SK-N-SH (cell line): Measurements from ENCODE around the gene SMC2. TPM values are rescaled to one million over a fixed set of nuclear protein-coding genes. Genes with fewer than 3 reads are reported as not detected.
A peak's percentile ranks its signal among the peaks of the same experiment; 100 is the strongest.

Experiments used
- CTCF ChIA-PET: fragments of 300-600, 350-600 bp; formaldehyde crosslinking; extraction: SDS; loops from one replicate; lab custom pipeline; 2021; lab: Yijun Ruan, JAX
- POLR2A ChIA-PET: fragments of 350-600 bp; sonication (Branson Sonifier 250); formaldehyde crosslinking; extraction: SDS; loops from one replicate; lab custom pipeline; 2020; ENCODE audit warnings: antibody characterized with exemption, inconsistent platforms; lab: Yijun Ruan, JAX
- DNase-seq: peaks from one replicate; pipeline ENCODE4 v3.0.0; 2012
- H2AFZ ChIP-seq: fragments of 200-600 bp; sonication (generic); 2 replicates; pipeline ENCODE4 v1.8.1; 2016; ENCODE audit warnings: antibody characterized with exemption, mild to moderate bottlenecking, low read depth
- H3F3A ChIP-seq: fragments of 200-600 bp; sonication (generic); replicated peaks from 2 replicates; pipeline ENCODE3; 2016; ENCODE audit warnings: antibody characterized with exemption, mild to moderate bottlenecking; ENCODE audit not compliant: insufficient read depth
- H3K27ac ChIP-seq, 2 experiments: fragments of 200-500 bp in 1 of 2; fragments of 200-600 bp in 1 of 2; sonication (Bioruptor generic) in 1 of 2; sonication (generic), shearing (Covaris generic) in 1 of 2; 2 replicates each; pipeline versions ENCODE4 v1.5.1 to v1.6.1; 2014 to 2016; ENCODE audit warnings: low read depth in 2 of 2, inconsistent platforms in 1 of 2, low read length in 1 of 2, mild to moderate bottlenecking in 1 of 2, mixed read lengths in 1 of 2
- H3K27me3 ChIP-seq: fragments of 200-600 bp; sonication (generic), shearing (Covaris generic); 2 replicates; pipeline ENCODE4 v1.6.1; 2016; ENCODE audit warnings: mixed run types; ENCODE audit not compliant: insufficient read depth
- H3K36me3 ChIP-seq, 2 experiments: fragments of 200-500 bp in 1 of 2; fragments of 200-600 bp in 1 of 2; sonication (Bioruptor generic) in 1 of 2; sonication (generic) in 1 of 2; replicated peaks in 1 of 2; 2 replicates each; pipeline versions ENCODE3 to v1.5.1; 2014 to 2016; ENCODE audit warnings: low read length in 1 of 2, mild to moderate bottlenecking in 1 of 2; ENCODE audit not compliant: insufficient read depth in 2 of 2, control insufficient read depth in 1 of 2
- H3K4me1 ChIP-seq, 2 experiments: fragments of 200-500 bp in 1 of 2; fragments of 200-600 bp in 1 of 2; sonication (Bioruptor generic) in 1 of 2; sonication (generic), shearing (Covaris generic) in 1 of 2; 2 replicates each; pipeline versions ENCODE4 v1.5.1 to v1.6.1; 2014 to 2016; ENCODE audit warnings: low read depth in 1 of 2, low read length in 1 of 2, mixed run types in 1 of 2; ENCODE audit not compliant: insufficient read depth in 2 of 2, control insufficient read depth in 1 of 2
- H3K4me2 ChIP-seq: fragments of 200-600 bp; sonication (generic), shearing (Covaris generic); 2 replicates; pipeline ENCODE4 v1.6.1; 2017; ENCODE audit warnings: mixed run types
- H3K4me3 ChIP-seq, 2 experiments: fragments of 200-500 bp in 1 of 2; fragments of 200-600 bp in 1 of 2; sonication (Bioruptor generic) in 1 of 2; sonication (generic), shearing (Covaris generic) in 1 of 2; 2 replicates each; pipeline versions ENCODE4 v1.5.1 to v1.8.1; 2014 to 2016; ENCODE audit warnings: low read depth in 2 of 2, inconsistent platforms in 1 of 2, low read length in 1 of 2, mild to moderate bottlenecking in 1 of 2, mixed read lengths in 1 of 2, moderate library complexity in 1 of 2
- H3K79me2 ChIP-seq: fragments of 200-600 bp; sonication (generic); 2 replicates; pipeline ENCODE4 v1.8.1; 2017; ENCODE audit warnings: mild to moderate bottlenecking; ENCODE audit not compliant: insufficient read depth
- H3K9ac ChIP-seq: fragments of 200-600 bp; sonication (generic); 2 replicates; pipeline ENCODE4 v1.6.1; 2017; ENCODE audit warnings: mixed run types
- H3K9me2 ChIP-seq: fragments of 200-600 bp; sonication (generic); 2 replicates; pipeline ENCODE4 v1.6.1; 2017; ENCODE audit warnings: mixed run types
- H3K9me3 ChIP-seq: fragments of 200-600 bp; sonication (generic); 2 replicates; pipeline ENCODE4 v1.6.1; 2017; ENCODE audit warnings: mixed run types, mild to moderate bottlenecking, moderate library complexity
- H4K20me1 ChIP-seq: fragments of 200-600 bp; sonication (generic); 2 replicates; pipeline ENCODE4 v1.6.1; 2017; ENCODE audit warnings: mild to moderate bottlenecking, mixed run types; ENCODE audit not compliant: insufficient read depth
- CTCF ChIP-seq: fragments of 200-600 bp; sonication (generic); IDR thresholded peaks from 2 replicates; pipeline ENCODE4 v1.6.1; 2017; ENCODE audit warnings: antibody characterized with exemption, mild to moderate bottlenecking, moderate library complexity
- EP300 ChIP-seq, 2 experiments: IDR thresholded peaks; 2 replicates each; pipeline versions ENCODE4 v1.4.0 to v1.6.1; 2012; ENCODE audit warnings: borderline replicate concordance in 1 of 2, low read depth in 1 of 2, low read length in 1 of 2
- GATA2 ChIP-seq: sonication (generic); formaldehyde crosslinking; IDR thresholded peaks from 2 replicates; pipeline ENCODE4 v1.5.0; 2020; ENCODE audit warnings: mild to moderate bottlenecking, missing genetic modification reagents
- MAX ChIP-seq: IDR thresholded peaks from 2 replicates; pipeline ENCODE4 v1.4.0; 2012; ENCODE audit warnings: low read depth
- POLR2AphosphoS5 ChIP-seq: IDR thresholded peaks from 2 replicates; pipeline ENCODE4 v1.6.1; 2012; ENCODE audit warnings: low read depth, low read length
- RAD21 ChIP-seq: IDR thresholded peaks from 2 replicates; pipeline ENCODE4 v1.6.1; 2012; ENCODE audit warnings: mild to moderate bottlenecking, low read length
- SIN3A ChIP-seq: IDR thresholded peaks from 2 replicates; pipeline ENCODE4 v1.6.1; 2012; ENCODE audit warnings: low read depth, mild to moderate bottlenecking, low read length, moderate library complexity, borderline replicate concordance
- SMC3 ChIP-seq: IDR thresholded peaks from 2 replicates; pipeline ENCODE4 v1.6.1; 2012; ENCODE audit warnings: low read depth, low read length, improper control_type of control experiment
- YY1 ChIP-seq: IDR thresholded peaks from 2 replicates; pipeline ENCODE4 v1.4.0; 2012; ENCODE audit warnings: low read depth, mild to moderate bottlenecking
- WGBS: methylation state at CpG from one replicate; pipeline ENCODE4 v1.1.6; 2017; ENCODE audit warnings: low lambda C conversion rate; 5-methylcytosine and 5-hydroxymethylcytosine counted together
- polyA plus RNA-seq, 3 experiments: library from polyadenylated mRNA; depleted of rRNA; stranded (reverse); fragments of >200 nt; gene quantifications; 2 replicates each; pipeline ENCODE4 v1.2.3, GENCODE V29; 2012
- TF ChIP-seq, protein P1 (sequence below): IDR thresholded peaks from 2 replicates; pipeline ENCODE4; 2012

The SMC2 gene
- polyA plus RNA-seq, 1 of the 3 experiments (the other 2 are of a cell fraction): 3.7 TPM

DNA sequence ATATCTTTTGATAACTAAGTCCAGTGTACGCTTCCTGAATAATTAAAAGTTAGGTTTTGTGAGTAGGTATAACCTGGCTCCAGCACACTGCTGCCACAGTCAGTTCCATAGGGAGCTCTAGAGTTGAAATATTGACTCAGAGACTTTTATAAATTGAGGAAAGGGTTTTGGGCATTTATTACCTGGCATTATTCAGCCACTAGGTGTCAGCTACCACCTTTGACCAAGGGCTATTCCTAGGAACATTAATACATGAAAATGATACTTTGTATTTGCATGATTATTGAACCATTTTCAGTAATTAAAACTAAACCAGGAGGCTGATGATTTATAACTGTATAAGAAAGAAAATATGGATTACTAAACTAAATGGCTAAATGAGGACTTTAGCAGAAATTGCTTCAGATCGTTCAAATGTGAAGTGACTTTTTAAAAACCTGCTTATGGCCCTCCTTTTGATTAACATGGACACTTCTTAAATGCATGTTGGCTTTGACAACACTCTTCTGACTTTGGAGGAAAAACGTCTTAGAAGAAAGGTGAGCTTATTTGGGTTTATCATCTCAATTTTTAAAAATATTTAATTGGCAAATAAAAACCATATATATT is 83.0 kb downstream of the SMC2 start:
- peak; percentile 63 for TF ChIP-seq RAD21
- TF ChIP-seq CTCF: peak; percentile 67
- no peak for TF ChIP-seq POLR2AphosphoS5
- no peak for TF ChIP-seq EP300 (IDR thresholded peaks at IDR 0.05; ENCODE audit: borderline replicate concordance in 1 of 2, low read depth in 1 of 2, low read length in 1 of 2)
- no peak for TF ChIP-seq YY1
- no peak for TF ChIP-seq SIN3A
- TF ChIP-seq GATA2 (CRISPR knock-in tag): no peak
- no peak for TF ChIP-seq MAX
- peak; percentile 63 for TF ChIP-seq SMC3
- H3K9me3 ChIP-seq: no peaks in the 10 kb centered on the region
- H3K9me2 ChIP-seq: no peaks in the 10 kb centered on the region
- no peak for DNase-seq
- H2AFZ ChIP-seq: no peak overlapping the region
- ChIA-PET POLR2A (no interaction called here), CTCF (interaction anchor here (0.8 to 2.6 kb wide), 4 partner anchors 8 to 566 kb away, joined by 4 to 17 read pairs (median 6); no protein-coding TSS in a partner anchor)
- no peak overlapping the region for H3K27ac ChIP-seq
- no peak overlapping the region for H3K4me2 ChIP-seq
- no peaks in the 10 kb centered on the region for H3K4me1 ChIP-seq
- 4% methylated on average over 3 of the region's 3 CpGs for WGBS
- H3K79me2 ChIP-seq: no peaks in the 10 kb centered on the region
- H3K4me3 ChIP-seq: no peak overlapping the region
- no peaks in the 10 kb centered on the region for H4K20me1 ChIP-seq
- no peaks in the 10 kb centered on the region for H3K27me3 ChIP-seq
- H3K36me3 ChIP-seq: no peaks in the 10 kb centered on the region
- H3F3A ChIP-seq: no peaks in the 10 kb centered on the region
- no peak overlapping the region for H3K9ac ChIP-seq

- Histone ChIP-seq H3K4me3 (no peak overlapping the region), H3K4me1 (no peaks in the 10 kb centered on the region)
- TF ChIP-seq, protein P1, sequence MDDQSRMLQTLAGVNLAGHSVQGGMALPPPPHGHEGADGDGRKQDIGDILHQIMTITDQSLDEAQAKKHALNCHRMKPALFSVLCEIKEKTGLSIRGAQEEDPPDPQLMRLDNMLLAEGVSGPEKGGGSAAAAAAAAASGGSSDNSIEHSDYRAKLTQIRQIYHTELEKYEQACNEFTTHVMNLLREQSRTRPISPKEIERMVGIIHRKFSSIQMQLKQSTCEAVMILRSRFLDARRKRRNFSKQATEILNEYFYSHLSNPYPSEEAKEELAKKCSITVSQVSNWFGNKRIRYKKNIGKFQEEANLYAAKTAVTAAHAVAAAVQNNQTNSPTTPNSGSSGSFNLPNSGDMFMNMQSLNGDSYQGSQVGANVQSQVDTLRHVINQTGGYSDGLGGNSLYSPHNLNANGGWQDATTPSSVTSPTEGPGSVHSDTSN: no peak
- no peak for TF ChIP-seq EP300 (IDR thresholded peaks at IDR 0.05; ENCODE audit: borderline replicate concordance in 1 of 2, low read depth in 1 of 2, low read length in 1 of 2)
- TF ChIP-seq, all 33 proteins: peak for 0
- ChIA-PET CTCF (interaction anchor here (2.3 to 2.6 kb wide), 2 partner anchors 8 to 208 kb away, joined by 8 to 17 read pairs; no protein-coding TSS in a partner anchor), POLR2A (no interaction called here)
- Histone ChIP-seq H3K36me3 (no peaks in the 10 kb centered on the region), H3K9me2 (no peaks in the 10 kb centered on the region), H3K27ac (no peak overlapping the region), H3K4me2 (no peak overlapping the region), H4K20me1 (no peaks in the 10 kb centered on the region), H3F3A (no peaks in the 10 kb centered on the region), H3K9me3 (no peaks in the 10 kb centered on the region), H3K27me3 (no peaks in the 10 kb centered on the region), H2AFZ (no peak overlapping the region), H3K79me2 (no peaks in the 10 kb centered on the region), H3K9ac (no peak overlapping the region)
- DNase-seq: no peak
These were observed 83.6 kb downstream of the SMC2 start for GRCh38 chr9:104177676-104178075.
